HCT116 (cell line): ENCODE results near the gene STMP1. TPM values are rescaled to one million over a fixed set of nuclear protein-coding genes. Genes with fewer than 3 reads are reported as not detected.

Experiments
- ATAC-seq: fragments of 200-7000 bp; cut with Tn5 transposase; 2 replicates; pipeline ENCODE4 v1.9.1; 2020; ENCODE audit warnings: mild to moderate bottlenecking, moderate library complexity
- BruUV-seq: library from RNA; stranded (reverse); fragments of 400-500 nt; replicated peaks from 2 replicates; lab custom pipeline; 2021; lab: Mats Ljungman, UMichigan
- CTCF ChIA-PET: fragments of 300-600 bp; sonication (Branson Sonifier 250); formaldehyde crosslinking; loops from one replicate; lab custom pipeline; 2021; ENCODE audit warnings: antibody characterized with exemption; lab: Charles Lee
- POLR2A ChIA-PET: fragments of 300-600, 350-600 bp; sonication (Branson Sonifier 250); formaldehyde crosslinking; loops from one replicate; lab custom pipeline; 2021; ENCODE audit warnings: antibody characterized with exemption; lab: Charles Lee
- RAD21 ChIA-PET, 2 experiments: fragments of 300-600 bp; sonication (Branson Sonifier 250); formaldehyde crosslinking; loops; one replicate each; lab custom pipeline; 2023; ENCODE audit warnings: low total read pairs in 2 of 2; ENCODE audit not compliant: uncharacterized antibody in 2 of 2, unreplicated experiment in 2 of 2, low non-redundant PET in 1 of 2; lab: Charles Lee
- DNase-seq: peaks from one replicate; pipeline ENCODE4 v3.0.0-alpha.2; 2010; ENCODE audit warnings: low read depth, low spot score
- H2AFZ ChIP-seq: fragments of 200-600 bp; shearing (Covaris generic), sonication (generic); 2 replicates; pipeline ENCODE4 v1.6.1; 2017; ENCODE audit warnings: low read depth, mixed run types, mixed read lengths, antibody characterized with exemption, low read length; ENCODE audit not compliant: poor library complexity, severe bottlenecking
- H3K27ac ChIP-seq: 2 replicates; pipeline ENCODE4 v1.5.1; 2012; ENCODE audit warnings: low read depth, low read length
- H3K27me3 ChIP-seq: fragments of 200-600 bp; sonication (generic); 2 replicates; pipeline ENCODE4 v1.6.1; 2016; ENCODE audit warnings: mixed run types, low read length, mixed read lengths; ENCODE audit not compliant: insufficient read depth
- H3K36me3 ChIP-seq, 2 experiments: fragments of 200-500 bp in 1 of 2; fragments of 200-600 bp in 1 of 2; sonication (Bioruptor generic) in 1 of 2; sonication (generic) in 1 of 2; 2 replicates each; pipeline versions ENCODE4 v1.5.1 to v1.6.1; 2014 to 2016; ENCODE audit warnings: low read length in 2 of 2, inconsistent platforms in 1 of 2, mixed read lengths in 1 of 2, mixed run types in 1 of 2; ENCODE audit not compliant: insufficient read depth in 2 of 2, control insufficient read depth in 1 of 2
- H3K4me1 ChIP-seq, 2 experiments: fragments of 200-600 bp in 1 of 2; sonication (generic) in 1 of 2; 2 replicates each; pipeline versions ENCODE4 v1.5.1 to v1.6.1; 2012 to 2017; ENCODE audit warnings: low read length in 2 of 2, inconsistent platforms in 1 of 2, mild to moderate bottlenecking in 1 of 2, mixed read lengths in 1 of 2, mixed run types in 1 of 2, moderate library complexity in 1 of 2; ENCODE audit not compliant: insufficient read depth in 2 of 2, control insufficient read depth in 1 of 2
- H3K4me2 ChIP-seq: fragments of 200-600 bp; sonication (generic); 2 replicates; pipeline ENCODE4 v1.6.1; 2017; ENCODE audit warnings: mixed run types, low read length, mixed read lengths
- H3K4me3 ChIP-seq, 2 experiments: fragments of 200-600 bp in 1 of 2; sonication (generic) in 1 of 2; replicated peaks in 1 of 2; 2 replicates each; pipeline ENCODE4 v1.5.1; 2011 to 2016; ENCODE audit warnings: low read length in 2 of 2, control low read depth in 1 of 2, low read depth in 1 of 2, mild to moderate bottlenecking in 1 of 2, mixed read lengths in 1 of 2, mixed run types in 1 of 2
- H3K79me2 ChIP-seq: fragments of 200-600 bp; sonication (generic); 2 replicates; pipeline ENCODE4 v1.6.1; 2017; ENCODE audit warnings: mild to moderate bottlenecking, mixed run types, low read length, moderate library complexity, mixed read lengths; ENCODE audit not compliant: insufficient read depth
- H3K9ac ChIP-seq: fragments of 200-600 bp; sonication (generic); 2 replicates; pipeline ENCODE4 v1.6.1; 2016; ENCODE audit warnings: low read length, mixed read lengths
- H3K9me2 ChIP-seq: fragments of 200-600 bp; sonication (generic), shearing (Covaris generic); 2 replicates; pipeline ENCODE4 v1.6.1; 2017; ENCODE audit warnings: mixed run types, mild to moderate bottlenecking, moderate library complexity; ENCODE audit not compliant: insufficient read depth
- H3K9me3 ChIP-seq, 2 experiments: fragments of 200-500 bp in 1 of 2; fragments of 200-600 bp in 1 of 2; sonication (Bioruptor generic) in 1 of 2; sonication (generic) in 1 of 2; 2 replicates each; pipeline ENCODE4 v1.6.1; 2014 to 2017; ENCODE audit warnings: low read length in 2 of 2, mixed read lengths in 2 of 2, inconsistent platforms in 1 of 2, low read depth in 1 of 2, mild to moderate bottlenecking in 1 of 2, mixed run types in 1 of 2, moderate library complexity in 1 of 2; ENCODE audit not compliant: control insufficient read depth in 1 of 2, insufficient read depth in 1 of 2
- H4K20me1 ChIP-seq: fragments of 200-600 bp; sonication (generic), shearing (Covaris generic); 2 replicates; pipeline ENCODE4 v1.6.1; 2017; ENCODE audit warnings: mixed run types, mild to moderate bottlenecking, moderate library complexity; ENCODE audit not compliant: insufficient read depth
- CEBPB ChIP-seq: IDR thresholded peaks from 2 replicates; pipeline ENCODE4 v1.6.1; 2012; ENCODE audit warnings: low read depth
- CTCF ChIP-seq, 3 experiments: fragments of 200-600 bp in 1 of 3; sonication (generic) in 1 of 3; IDR thresholded peaks in 2 of 3; conservative IDR thresholded peaks in 1 of 3; 2 replicates each; pipeline ENCODE4 v1.5.1; 2012 to 2017; ENCODE audit warnings: low read depth in 2 of 3, low read length in 2 of 3, antibody characterized with exemption in 1 of 3, borderline replicate concordance in 1 of 3, control low read depth in 1 of 3, mild to moderate bottlenecking in 1 of 3, mixed read lengths in 1 of 3, mixed run types in 1 of 3, moderate library complexity in 1 of 3; ENCODE audit not compliant: insufficient read depth in 1 of 3
- EGR1 ChIP-seq: IDR thresholded peaks from 2 replicates; pipeline ENCODE4 v1.6.1; 2012; ENCODE audit warnings: low read depth
- EZH2 ChIP-seq: fragments of 200-600 bp; sonication (generic); IDR thresholded peaks from 2 replicates; pipeline ENCODE4 v1.6.1; 2017; ENCODE audit warnings: antibody characterized with exemption, mixed run types
- EZH2phosphoT487 ChIP-seq: fragments of 200-600 bp; IDR thresholded peaks from 2 replicates; pipeline ENCODE4 v1.6.1; 2018; ENCODE audit warnings: antibody characterized with exemption, borderline replicate concordance
- FOSL1 ChIP-seq: IDR thresholded peaks from 2 replicates; pipeline ENCODE4 v1.6.1; 2012; ENCODE audit warnings: low read depth
- MAX ChIP-seq: IDR thresholded peaks from 2 replicates; pipeline ENCODE4 v1.6.1; 2012
- POLR2AphosphoS5 ChIP-seq: IDR thresholded peaks from 2 replicates; pipeline ENCODE4 v1.6.1; 2011; ENCODE audit warnings: mild to moderate bottlenecking, low read depth, low read length, moderate library complexity
- RAD21 ChIP-seq: IDR thresholded peaks from 2 replicates; pipeline ENCODE4 v1.6.1; 2012; ENCODE audit warnings: low read depth, mild to moderate bottlenecking
- REST ChIP-seq: IDR thresholded peaks from 2 replicates; pipeline ENCODE4 v1.6.1; 2012; ENCODE audit warnings: low read depth
- SIN3A ChIP-seq: IDR thresholded peaks from 2 replicates; pipeline ENCODE4 v1.6.1; 2012; ENCODE audit warnings: low read depth
- SRF ChIP-seq: IDR thresholded peaks from 2 replicates; pipeline ENCODE4 v1.6.1; 2012; ENCODE audit warnings: low read depth
- YY1 ChIP-seq: IDR thresholded peaks from 2 replicates; pipeline ENCODE4 v1.6.1; 2011; ENCODE audit warnings: low read length, low read depth, moderate library complexity, mild to moderate bottlenecking; ENCODE audit not compliant: insufficient replicate concordance; ENCODE audit errors: extremely low read depth
- ZBTB33 ChIP-seq: IDR thresholded peaks from 2 replicates; pipeline ENCODE4 v1.6.1; 2011; ENCODE audit warnings: mild to moderate bottlenecking, low read length, moderate library complexity; ENCODE audit not compliant: insufficient replicate concordance; ENCODE audit errors: extremely low read depth
- ZFX ChIP-seq: fragments of 450-650 bp; IDR thresholded peaks from 2 replicates; pipeline ENCODE4 v1.6.1; 2017
- intact Hi-C: fragments of 100-400 bp; cut with micrococcal nuclease; formaldehyde crosslinking; loops from 2 replicates; pipeline ENCODE4 v1.10.0; 2022
- total RNA-seq: library from RNA; stranded (reverse); gene quantifications from one replicate; pipeline ENCODE4 v1.2.1, GENCODE V29; 2021; ENCODE audit not compliant: unreplicated experiment

STMP1 gene
- total RNA-seq, 1 experiment from 2014 or later = 32.8 TPM

GRCh38 chr7:135620447-135620846 lies 41.9 kb upstream of the STMP1 start (continued):
- no peak for TF ChIP-seq REST
- TF ChIP-seq CEBPB = no peak
- TF ChIP-seq EZH2 = no peak
- TF ChIP-seq MAX = no peak
- TF ChIP-seq EZH2phosphoT487 = no peak

GRCh38 chr7:135620980-135621850 lies 41.1 kb upstream of the STMP1 start:
- DNase-seq (peak; percentile 73), ATAC-seq (peak; percentile 84)
- Histone ChIP-seq H3K36me3 (peaks cover 38 to 52% of the 10 kb centered on the region in 2 experiments), H3K4me3 (no peak overlapping the region), H3K9me2 (no peaks in the 10 kb centered on the region), H3K79me2 (no peaks in the 10 kb centered on the region), H4K20me1 (no peaks in the 10 kb centered on the region), H3K9me3 (no peaks in the 10 kb centered on the region), H3K27me3 (no peaks in the 10 kb centered on the region), H3K4me2 (no peak overlapping the region), H3K27ac (no peak overlapping the region), H2AFZ (no peak overlapping the region), H3K9ac (no peak overlapping the region), H3K4me1 (peaks cover 4 to 5% of the 10 kb centered on the region in 2 experiments; a peak in 3 of 4 replicates)
- ChIA-PET CTCF (interaction anchor here (0.6 to 2.1 kb wide), 5 partner anchors 8 to 357 kb away, joined by 3 to 9 read pairs (median 4); no protein-coding TSS in a partner anchor), POLR2A (no interaction called here), RAD21 (no interaction called here)
- intact Hi-C loops = no loop called here
- BruUV-seq = no TSS peak
- no peak for TF ChIP-seq YY1
- no peak for TF ChIP-seq SRF
- TF ChIP-seq EGR1 = no peak
- TF ChIP-seq CEBPB = no peak
- TF ChIP-seq ZBTB33 = no peak
- TF ChIP-seq MAX = no peak
- no peak for TF ChIP-seq SIN3A
- TF ChIP-seq ZFX = no peak
- no peak for TF ChIP-seq POLR2AphosphoS5
- peak; percentile 58 for TF ChIP-seq RAD21
- no peak; the same call in 1 of the 2 replicates for TF ChIP-seq FOSL1
- TF ChIP-seq EZH2phosphoT487 = no peak
- TF ChIP-seq CTCF (IDR thresholded peaks at IDR 0.05 in 2 of 3, conservative IDR thresholded peaks at IDR 0.05 in 1 of 3; ENCODE audit: borderline replicate concordance in 1 of 3, insufficient read depth in 1 of 3, low read depth in 2 of 3, low read length in 2 of 3) = peak; percentile 62 to 88 (median 88); a peak in 5 of 6 replicates
